ENCODE measurements around the gene RHOU.

RHOU gene

DNA sequence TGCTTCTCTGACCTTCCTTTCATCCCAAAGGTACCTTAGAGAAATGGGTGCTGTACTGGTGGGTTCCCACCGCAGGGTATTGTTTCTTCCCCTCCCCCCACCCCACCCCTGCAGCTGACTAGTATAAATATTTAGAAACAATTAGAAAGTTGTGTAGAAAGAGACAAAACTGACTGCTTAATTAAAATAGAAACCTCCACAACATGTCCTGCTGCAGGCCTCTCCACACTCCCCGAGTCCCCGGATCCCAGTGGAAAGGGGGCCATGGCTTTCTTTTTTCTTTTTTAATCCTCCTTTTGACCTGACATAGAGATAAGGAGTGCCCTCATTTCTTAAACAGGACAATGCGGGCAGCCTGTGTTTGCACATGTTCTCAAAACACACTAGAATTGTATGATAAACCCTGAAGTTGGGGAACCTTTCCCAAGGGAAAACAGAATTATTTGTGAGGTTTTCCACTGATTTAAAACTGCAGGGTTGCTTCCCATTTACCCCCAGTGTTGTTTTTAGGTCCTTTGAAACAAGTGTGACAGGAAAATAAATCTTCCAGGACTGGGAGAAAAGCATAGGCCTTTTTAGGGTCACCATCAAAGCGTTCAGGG, 1.7 kb downstream of the RHOU start:
- DNase-seq (ENCODE audit: low read depth in 3 of 3): no peak

DNA sequence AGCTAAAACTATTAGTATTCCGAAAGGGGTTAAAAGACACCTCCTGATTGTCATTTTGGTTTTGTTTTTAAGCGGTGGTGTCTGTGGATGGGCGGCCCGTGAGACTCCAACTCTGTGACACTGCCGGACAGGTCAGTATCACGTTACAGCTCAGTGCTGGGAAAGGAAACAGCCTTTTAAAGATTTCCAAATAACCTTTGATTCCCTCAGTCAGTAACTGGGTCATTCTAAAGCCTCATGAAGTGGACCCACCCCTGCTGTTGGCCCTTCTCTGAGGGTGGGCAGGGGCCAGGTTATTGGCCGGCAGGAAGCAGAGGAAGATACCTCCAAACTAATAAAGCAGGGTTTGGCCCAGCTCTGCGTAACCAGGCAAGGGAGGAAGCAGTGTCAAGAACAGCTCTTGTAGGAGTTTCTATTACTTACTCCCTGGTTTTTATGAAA, 2.3 kb downstream of the RHOU start:
- no peak for DNase-seq (ENCODE audit: low read depth in 3 of 3)

DNA sequence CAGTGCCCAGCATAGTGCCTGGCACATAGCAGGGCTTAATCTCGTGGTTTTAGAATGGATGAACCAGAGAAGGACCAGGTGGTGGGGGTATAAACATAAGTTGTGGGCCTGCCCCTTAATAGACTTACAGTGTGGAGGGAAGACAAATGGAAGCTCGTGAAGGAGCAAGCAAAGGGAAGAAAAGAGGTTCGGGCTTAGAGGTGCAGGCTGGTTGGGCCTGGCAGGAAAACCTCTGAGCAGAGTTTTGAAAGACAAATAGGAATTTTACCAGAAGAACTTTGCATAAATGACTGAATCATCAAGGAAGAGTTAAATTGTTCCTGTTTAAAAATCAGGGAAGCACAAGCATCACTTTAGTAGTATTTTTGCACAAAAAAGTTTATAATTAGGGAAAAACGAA, 4.5 kb downstream of the RHOU start:
- DNase-seq (ENCODE audit: low read depth in 3 of 3): no peak

DNA sequence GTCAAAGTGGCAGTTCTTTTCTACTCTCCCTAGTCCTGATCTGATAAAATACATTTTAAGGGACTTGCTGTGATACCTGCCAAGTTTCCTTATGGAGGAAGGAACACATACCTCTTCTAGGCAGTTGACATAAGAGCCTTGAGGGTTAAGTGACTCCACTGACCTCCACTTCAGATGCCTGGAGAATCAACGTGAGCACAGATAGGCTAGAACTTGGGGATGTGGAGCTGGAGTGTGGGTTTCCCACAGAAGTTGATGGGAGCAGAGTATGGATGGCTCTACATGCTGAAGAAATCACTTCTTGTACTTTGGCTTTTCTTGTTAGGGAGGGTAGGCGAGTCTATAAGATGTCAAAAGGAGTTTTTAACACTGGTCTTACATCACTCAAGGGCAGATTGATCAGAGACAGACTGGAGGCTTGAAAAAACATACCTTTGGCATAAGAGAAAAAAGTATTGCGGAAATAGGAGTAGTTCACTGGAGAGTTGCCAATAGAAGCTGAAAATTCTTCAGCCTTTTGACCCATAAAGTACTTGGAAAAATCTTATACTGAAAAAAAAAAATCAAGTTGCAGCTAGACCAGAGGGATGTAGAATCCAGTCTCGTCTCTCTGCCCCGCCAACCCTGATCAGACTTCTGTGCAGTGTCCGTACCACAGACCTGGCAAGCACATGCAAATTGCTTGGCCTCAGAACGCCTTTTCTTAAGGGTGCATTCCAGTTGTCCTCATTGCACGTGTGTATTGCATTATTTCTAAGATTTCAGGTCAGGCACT, 5.5 kb downstream of the RHOU start:
- no peak for DNase-seq (ENCODE audit: low read depth in 3 of 3)

DNA sequence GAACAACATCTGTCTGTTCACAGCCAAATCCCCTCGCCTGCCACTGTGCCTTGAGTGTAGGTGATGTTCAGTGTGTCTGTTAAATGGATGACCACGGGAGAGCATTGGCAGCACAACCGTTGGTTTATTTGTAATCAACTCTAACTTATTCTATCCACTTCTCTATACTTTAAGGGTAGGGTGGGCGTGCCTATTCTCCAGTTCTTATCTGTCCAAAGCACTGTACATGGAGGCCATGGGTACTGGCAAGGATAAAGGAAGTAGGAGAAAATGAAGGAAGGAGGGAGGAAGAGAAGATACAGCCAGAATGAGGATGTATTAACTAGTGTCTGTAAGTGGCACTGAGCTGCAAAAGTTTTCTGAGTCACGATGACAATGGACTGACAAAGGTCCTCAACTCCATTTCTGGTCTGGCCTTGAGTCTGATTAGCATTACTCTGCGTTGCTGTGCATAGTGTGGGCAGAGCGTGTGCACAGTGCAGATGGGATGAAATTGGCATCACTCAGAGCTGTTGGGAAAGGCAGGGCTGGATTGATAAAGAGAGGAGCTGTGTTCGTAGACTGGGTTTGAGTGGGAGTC, 7.1 kb downstream of the RHOU start:
- no peak for DNase-seq (ENCODE audit: low read depth in 3 of 3)

DNA sequence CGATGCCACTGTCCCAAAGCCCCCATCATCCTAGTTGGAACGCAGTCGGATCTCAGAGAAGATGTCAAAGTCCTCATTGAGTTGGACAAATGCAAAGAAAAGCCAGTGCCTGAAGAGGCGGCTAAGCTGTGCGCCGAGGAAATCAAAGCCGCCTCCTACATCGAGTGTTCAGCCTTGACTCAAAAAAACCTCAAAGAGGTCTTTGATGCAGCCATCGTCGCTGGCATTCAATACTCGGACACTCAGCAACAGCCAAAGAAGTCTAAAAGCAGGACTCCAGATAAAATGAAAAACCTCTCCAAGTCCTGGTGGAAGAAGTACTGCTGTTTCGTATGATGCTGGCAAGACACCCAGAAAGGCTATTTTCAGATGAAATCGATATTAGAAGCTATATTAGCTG, 8.1 kb downstream of the RHOU start:
- DNase-seq (ENCODE audit: low read depth in 3 of 3): no peak

DNA sequence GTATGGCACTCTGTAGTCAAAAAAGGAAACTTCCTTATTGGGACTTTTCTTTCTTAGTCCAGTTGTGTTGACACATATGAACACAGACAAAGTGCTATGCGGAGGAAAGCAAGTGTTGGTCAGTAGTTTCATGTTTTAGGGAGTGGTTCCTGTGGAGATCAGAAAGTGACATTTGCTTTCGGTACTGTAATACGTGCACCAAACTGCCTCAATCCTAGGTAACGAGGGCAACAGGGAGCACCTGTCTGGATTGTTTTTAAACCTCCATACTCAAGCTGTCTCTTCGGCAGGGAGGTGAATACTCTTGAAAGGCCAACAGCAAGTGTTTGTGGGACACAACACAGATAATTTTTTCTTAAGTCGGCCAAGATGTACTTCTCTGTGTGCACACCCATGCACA, 9.1 kb downstream of the RHOU start:
- DNase-seq (ENCODE audit: low read depth in 3 of 3): no peak

DNA sequence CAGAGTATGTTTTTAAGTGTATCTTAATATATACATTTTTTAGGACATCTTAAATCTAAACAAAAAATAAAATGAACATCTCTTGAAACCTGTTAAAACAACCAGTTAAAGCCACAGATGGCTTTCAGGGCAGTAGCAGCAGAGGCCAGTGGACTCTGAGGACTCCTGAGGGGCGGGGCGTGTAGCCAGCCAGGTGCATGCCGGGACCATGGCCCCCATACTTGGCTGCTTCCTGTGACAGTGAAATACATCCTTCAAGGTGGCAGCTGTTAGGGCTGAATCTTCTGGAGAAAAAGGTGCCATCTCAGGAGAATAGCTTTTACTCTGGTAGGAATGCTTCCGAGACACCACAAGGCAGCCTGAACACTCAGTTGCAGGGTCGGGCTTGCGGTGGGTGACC, 9.6 kb downstream of the RHOU start:
- DNase-seq (ENCODE audit: low read depth in 3 of 3): no peak

DNA sequence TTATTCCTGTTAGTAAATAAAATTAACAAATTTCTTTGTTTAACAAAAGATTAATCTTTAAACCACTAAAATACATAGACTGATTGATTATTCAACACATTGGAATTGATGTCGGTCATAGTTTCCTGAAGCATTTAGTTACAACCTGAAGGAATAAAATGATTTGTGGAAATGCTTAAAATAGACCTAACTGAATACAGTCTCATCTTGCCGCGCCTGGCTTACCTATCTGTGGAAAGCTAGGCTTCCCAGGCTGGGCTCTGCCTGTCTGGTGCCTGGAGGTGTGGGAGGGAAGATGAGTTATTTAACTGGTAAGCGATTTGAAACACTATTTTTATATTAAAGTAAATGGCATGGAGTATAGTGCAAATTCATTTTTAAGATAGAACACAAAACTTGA, 10.2 kb downstream of the RHOU start:
- no peak for DNase-seq (ENCODE audit: low read depth in 3 of 3)

DNA sequence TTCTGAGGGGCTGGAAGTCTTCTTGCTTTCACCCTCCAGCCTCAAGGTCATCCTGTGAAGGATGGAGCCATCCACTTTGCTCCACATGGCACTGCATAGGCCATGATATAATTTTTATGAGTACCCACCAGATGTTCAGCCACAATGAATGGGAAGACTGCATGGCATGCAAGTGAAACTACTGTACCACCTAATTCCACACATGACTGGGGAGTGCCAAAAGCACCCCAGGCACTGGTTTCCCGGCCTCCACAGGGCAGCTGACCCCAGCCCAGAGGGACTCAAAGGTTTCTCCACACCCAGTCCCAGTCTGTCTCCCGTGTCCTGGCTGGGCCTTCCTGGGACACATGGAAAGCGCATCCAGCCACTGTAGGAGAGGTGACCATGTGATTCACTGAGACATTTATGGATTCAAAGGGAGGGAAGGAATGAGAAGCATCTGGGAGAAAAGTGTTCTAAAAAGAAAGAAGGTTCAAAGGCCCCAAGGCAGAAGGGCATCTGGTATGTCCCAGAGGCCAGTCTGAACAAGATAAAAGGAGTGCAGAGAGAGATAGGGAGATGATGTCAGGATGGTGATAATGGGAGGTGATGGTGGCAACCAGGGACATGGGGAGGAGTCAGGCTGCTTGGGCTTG, 12.1 kb downstream of the RHOU start:
- DNase-seq (ENCODE audit: low read depth in 3 of 3): no peak

DNA sequence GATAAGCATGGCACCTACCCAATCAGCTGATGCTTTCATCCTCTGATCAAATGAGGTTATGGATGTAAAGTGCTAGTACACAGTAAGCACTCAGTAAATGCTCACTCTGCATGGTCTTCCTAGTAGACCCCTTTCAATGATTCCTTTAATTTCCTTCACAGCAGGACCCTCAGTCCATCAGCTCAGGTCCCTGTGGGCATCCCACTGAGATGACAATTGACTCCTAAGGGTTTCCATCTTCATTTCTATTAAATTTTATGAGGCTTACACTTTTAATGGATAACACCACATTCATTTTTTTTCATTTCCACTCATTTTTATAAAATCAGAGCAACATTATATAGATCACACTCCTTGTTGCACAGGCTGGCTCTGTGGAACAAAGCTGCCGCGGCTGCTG, 12.8 kb downstream of the RHOU start:
- DNase-seq (ENCODE audit: low read depth in 3 of 3): no peak

DNA sequence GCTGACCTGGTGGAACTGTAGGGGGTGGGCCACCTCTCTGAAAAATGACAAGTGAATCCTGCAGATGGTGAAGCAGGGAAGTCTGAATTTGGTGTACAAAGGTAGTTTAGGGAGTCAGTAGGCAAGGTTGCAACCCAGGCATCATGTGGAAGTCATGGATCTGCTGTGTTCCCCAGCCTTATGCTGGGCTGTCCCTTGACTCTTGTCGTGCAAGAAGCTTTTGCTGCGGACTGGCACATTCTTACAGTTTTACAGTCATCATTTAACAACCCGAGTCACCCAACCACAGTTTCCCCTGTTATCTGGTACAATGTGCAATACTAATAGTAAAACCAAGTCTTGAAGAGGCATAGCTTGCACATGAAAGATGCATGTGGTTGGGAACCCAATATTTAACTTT, 13.2 kb downstream of the RHOU start:
- DNase-seq (ENCODE audit: low read depth in 3 of 3): no peak

DNA sequence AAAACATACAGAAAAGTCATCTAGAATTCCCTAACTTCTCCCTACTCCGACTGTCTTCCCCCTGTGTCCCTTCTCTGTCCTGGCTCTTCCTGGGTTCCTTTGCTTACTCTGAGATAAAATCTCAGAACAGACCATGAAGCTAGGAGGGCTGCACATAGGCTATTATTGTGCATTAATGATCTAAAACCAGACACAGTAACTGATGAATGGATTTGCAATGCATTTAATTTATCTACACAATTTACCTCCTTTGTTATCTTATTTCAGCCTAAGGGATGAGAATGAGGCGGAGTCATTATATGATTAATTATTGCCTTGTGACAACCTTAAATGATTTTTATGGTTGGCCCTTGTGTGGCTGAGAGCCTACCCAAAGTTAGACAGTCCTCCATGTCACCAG, 14.5 kb downstream of the RHOU start:
- DNase-seq (ENCODE audit: low read depth in 3 of 3): no peak

DNA sequence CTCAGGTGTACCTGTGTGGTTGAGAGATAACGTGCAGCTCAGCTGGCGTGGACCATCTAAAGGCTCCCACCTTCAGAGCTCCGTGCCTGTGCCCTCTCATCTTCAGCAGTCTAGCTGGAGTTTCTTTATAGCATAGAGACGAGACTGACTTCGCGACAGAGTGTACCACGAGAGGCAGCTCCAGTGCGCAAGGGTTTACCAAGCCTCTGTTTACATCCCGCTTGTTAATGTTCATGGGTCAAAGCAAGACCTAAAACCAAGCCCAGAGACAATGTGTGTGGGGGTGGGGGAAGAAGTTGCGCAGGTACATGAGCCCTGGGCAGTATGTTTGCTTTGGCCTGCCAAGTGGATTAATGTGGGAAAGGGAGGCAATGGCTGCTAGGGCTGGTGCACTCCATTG, 15.6 kb downstream of the RHOU start:
- DNase-seq (ENCODE audit: low read depth in 3 of 3): no peak

DNA sequence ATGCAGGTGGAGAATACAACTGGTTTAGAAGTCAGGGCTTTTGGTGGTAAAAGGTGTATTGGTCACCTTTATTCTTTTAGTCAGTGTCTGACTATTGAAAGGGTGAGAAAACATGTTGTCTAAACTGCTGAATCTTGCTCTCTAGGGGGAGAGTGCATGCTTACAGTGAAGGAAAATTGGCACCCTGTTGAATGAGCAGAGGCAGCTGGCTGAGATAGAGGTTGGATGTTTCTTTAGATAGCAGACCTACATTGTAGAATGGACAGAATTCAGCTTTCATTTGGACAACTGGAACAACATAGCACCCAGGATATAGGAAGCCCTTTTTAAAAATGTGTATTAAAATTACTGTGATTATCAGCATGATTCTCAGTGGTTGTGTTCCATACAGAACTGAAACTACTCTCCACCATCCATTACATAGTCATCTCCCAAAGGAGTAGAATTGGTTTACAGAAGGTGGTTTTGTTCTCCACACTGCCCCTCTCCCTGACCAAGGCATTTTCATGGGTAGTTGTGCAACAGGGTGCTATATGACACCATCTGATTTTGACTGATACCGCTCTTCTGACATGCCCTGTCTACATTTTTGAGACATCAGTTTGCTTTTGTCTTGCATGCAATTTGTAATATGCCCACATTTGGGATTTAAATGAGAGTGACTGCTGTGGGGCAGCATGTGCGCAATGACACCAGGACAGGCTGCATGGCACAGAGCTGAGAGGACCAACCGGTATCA, 16.2 kb downstream of the RHOU start:
- no peak for DNase-seq (ENCODE audit: low read depth in 3 of 3)

DNA sequence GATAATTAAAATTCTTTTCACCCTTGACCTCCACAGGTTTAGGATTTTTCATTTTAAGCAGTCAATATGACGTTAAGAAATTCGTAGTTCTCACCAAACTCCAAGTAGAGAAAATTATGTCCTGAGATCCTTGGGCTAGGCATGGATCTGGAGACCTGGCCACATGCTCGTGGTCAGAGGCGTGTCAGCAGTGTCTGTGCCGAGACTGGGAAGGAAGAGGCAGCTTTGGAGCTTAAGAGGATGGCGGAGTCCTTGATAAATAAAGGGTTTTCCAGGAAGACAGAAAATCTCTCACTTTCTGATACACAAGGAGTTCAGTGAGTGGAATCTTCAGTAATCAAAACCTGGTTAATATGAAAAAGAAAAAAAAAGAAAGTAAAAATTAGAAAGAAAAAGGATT, 17.0 kb downstream of the RHOU start:
- no peak for DNase-seq (ENCODE audit: low read depth in 3 of 3)

DNA sequence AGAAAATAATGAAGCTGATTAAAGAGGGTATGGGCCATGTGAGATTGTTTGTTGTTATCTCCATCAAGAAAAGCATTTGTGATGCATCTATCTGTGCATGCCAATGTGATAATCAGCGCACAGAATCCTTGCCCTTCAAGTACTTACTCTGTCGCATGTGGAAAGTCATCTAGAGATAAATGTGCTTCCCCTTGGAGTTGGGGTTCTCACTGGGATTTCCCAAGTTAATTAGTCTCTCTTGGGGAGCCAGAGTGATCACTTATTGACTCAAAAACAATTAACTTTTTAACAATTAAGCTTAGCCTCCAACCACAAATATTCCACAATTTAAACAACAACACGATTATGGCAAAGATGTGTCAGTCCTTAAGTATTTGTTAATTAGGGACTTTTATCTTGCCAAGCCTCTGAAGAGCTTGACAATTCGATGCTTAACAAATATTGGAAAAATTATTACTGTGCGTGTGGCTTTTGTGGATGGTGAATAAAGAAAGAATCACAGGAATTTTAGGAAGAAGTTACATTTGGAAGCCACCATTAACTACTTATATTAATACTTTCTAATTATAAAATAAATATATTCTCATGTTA, 17.5 kb downstream of the RHOU start:
- DNase-seq (ENCODE audit: low read depth in 3 of 3): no peak

DNA sequence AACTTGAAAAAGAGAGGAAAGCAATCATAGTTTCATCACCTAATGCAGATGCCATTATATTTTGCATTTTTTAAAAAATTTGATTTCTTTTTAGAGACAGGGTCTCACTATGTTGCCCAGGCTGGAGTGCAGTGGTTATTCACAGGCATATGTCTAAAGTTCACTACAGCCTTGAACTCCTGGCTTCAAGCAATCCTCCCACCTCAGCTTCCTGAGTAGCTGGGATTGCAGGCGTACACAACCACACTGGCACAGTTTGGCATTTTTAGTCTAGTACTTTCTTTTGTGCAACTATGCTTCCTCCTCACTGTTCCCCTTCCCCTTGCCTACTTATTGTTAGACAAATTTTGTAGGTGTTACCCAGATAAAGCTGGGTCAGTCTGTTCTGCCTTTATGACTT, 18.0 kb downstream of the RHOU start:
- DNase-seq (ENCODE audit: low read depth in 3 of 3): no peak

DNA sequence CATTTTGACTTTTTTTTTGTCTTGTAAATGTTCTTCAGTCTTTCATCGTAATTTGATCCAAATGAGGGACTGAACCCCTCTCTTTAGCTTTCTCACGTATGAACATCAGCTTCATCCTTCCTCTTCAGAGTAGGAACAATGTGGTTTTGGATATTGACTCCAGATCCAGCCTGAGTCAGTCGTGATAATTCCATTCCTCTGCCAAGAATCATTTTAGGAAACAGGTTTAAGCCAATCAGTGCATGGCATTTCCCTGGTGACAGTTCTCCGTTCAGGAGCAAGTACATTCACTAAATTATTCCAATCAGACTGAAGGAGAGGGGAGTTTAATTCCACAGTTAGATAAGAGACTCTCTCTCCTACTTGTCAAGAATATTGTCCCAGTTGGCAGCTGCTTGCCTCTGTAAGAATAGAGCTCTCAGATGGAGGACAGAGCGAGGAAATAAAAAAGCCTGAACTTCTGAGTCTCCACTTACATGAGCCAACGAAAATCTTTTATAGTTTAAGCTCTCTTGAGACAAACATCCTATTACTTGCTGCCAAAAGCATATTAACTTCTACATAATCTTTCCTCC, 18.6 kb downstream of the RHOU start:
- DNase-seq (ENCODE audit: low read depth in 3 of 3): no peak

DNA sequence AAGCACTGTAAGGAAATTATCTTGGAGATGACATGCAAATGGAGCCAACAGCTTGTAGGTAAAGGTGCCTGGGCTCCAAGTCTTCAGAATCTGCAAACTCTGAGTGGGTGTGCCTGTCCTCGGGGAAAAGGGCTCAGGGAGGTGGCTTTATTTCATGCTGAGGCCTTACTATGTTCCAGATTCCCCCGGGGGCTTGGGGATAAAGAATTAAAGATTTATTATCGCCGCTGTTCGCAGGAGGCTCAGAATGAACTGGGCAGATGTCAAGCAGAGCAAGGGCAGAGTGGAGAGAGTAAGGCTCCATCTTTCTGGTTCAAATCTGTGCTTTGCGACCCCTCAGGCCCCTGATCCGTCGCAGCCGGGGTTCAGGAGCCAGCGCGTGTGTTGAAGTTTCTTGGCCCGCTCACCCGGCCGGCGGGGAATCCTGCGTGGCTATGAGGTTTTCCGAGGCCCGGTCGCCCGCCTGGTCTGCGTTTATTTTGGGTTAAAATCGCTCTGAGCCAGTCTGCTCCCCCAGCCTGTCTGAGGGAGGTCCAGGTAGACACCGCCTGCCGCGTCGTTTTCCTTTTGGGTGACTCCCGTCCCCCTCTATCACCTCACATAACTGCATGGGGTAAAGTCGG, 19.5 kb downstream of the RHOU start:
- DNase-seq (ENCODE audit: low read depth in 3 of 3): no peak

DNA sequence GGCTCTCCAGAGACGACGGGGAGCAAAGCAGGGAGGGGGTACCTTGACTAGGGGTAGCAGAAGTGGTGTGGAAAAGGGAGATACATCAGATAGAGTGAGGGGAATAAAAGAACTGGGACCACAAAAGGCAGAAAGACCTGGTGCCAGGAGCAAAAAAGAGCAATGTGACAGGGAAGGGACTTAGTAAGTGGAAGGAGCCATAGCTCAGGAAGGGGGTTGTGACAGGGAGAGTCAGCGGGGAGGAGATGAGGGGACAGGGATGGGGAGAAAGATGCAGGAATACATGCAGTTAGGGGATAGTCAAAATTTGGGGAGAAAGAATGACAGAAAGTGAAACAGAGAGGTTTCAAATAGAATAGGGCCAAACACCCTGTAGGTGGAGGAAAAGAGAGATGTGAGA, 20.5 kb downstream of the RHOU start:
- DNase-seq (ENCODE audit: low read depth in 3 of 3): no peak

Data from stimulated activated CD4-positive, alpha-beta T cell treated with anti-CD3 and anti-CD28 coated beads, TNF-alpha, amount 100 ng/mL, for 48 hours (primary cell).